WTC11 (cell line): ENCODE results near the gene HLA-DRB5. TPM values are rescaled to one million over a fixed set of nuclear protein-coding genes. Genes with fewer than 3 reads are reported as not detected.

Experiments used
- ATAC-seq: fragments of 200-7000 bp; cut with Tn5 transposase; 2 replicates; pipeline ENCODE4 v1.10.0; 2021; ENCODE audit warnings: mild to moderate bottlenecking, moderate library complexity
- Bru-seq: library from RNA; stranded (reverse); fragments of 400-500 nt; gene quantifications from one replicate; lab custom pipeline; 2021; lab: Mats Ljungman, UMichigan
- CTCF ChIA-PET: fragments of 300-600 bp; sonication (Branson Sonifier 250); formaldehyde crosslinking; loops from one replicate; lab custom pipeline; 2021; ENCODE audit warnings: antibody characterized with exemption; lab: Charles Lee
- POLR2A ChIA-PET: fragments of 350-600 bp; sonication (Branson Sonifier 250); formaldehyde crosslinking; loops from one replicate; lab custom pipeline; 2021; ENCODE audit warnings: antibody characterized with exemption; lab: Charles Lee
- DNase-seq: peaks from one replicate; pipeline ENCODE4 v3.0.0; 2021; ENCODE audit warnings: low spot score
- H3K27ac Mint-ChIP-seq: 2 replicates; pipeline ENCODE4 v1.8.0; 2021; ENCODE audit warnings: mixed read lengths
- H3K27me3 Mint-ChIP-seq: 2 replicates; pipeline ENCODE4 v1.8.0; 2021; ENCODE audit warnings: low read depth, mild to moderate bottlenecking, moderate library complexity, mixed read lengths
- H3K36me3 Mint-ChIP-seq: 2 replicates; pipeline ENCODE4 v1.8.0; 2021; ENCODE audit warnings: mixed read lengths
- H3K4me1 Mint-ChIP-seq: 2 replicates; pipeline ENCODE4 v1.8.0; 2022; ENCODE audit warnings: mixed read lengths
- H3K4me3 Mint-ChIP-seq: 2 replicates; pipeline ENCODE4 v1.8.0; 2021; ENCODE audit warnings: mild to moderate bottlenecking, moderate library complexity, mixed read lengths
- H3K9me3 Mint-ChIP-seq: 2 replicates; pipeline ENCODE4 v1.8.0; 2021; ENCODE audit warnings: mixed read lengths
- CDX4 ChIP-seq: fragments of 250-450 bp; sonication (Bioruptor Pico); IDR thresholded peaks from 2 replicates; pipeline ENCODE4 v1.9.0; 2021; ENCODE audit warnings: moderate library complexity, mild to moderate bottlenecking, inconsistent platforms, borderline replicate concordance
- CREB1 ChIP-seq: sonication (generic); formaldehyde crosslinking; IDR thresholded peaks from 2 replicates; pipeline ENCODE4 v1.8.0; 2023; ENCODE audit warnings: mild to moderate bottlenecking, missing genetic modification reagents
- E2F5 ChIP-seq: sonication (generic); formaldehyde crosslinking; IDR thresholded peaks from 2 replicates; pipeline ENCODE4 v1.8.1; 2022; ENCODE audit warnings: mild to moderate bottlenecking, moderate library complexity, missing genetic modification reagents
- ERG ChIP-seq: fragments of 250-450 bp; sonication (Bioruptor Pico); IDR thresholded peaks from 2 replicates; pipeline ENCODE4 v1.8.0; 2021; ENCODE audit warnings: mild to moderate bottlenecking
- IRF2 ChIP-seq: sonication (generic); formaldehyde crosslinking; IDR thresholded peaks from 2 replicates; pipeline ENCODE4 v1.8.0; 2022; ENCODE audit warnings: low read depth, missing genetic modification reagents, borderline replicate concordance
- JAZF1 ChIP-seq: fragments of 250-450 bp; sonication (Bioruptor Pico); IDR thresholded peaks from 2 replicates; pipeline ENCODE4 v1.9.0; 2021; ENCODE audit warnings: moderate library complexity, mild to moderate bottlenecking, inconsistent platforms
- MAX ChIP-seq: sonication (generic); formaldehyde crosslinking; IDR thresholded peaks from 2 replicates; pipeline ENCODE4 v1.8.0; 2022; ENCODE audit warnings: mild to moderate bottlenecking, missing genetic modification reagents
- MXD4 ChIP-seq: fragments of 250-450 bp; sonication (Bioruptor Pico); IDR thresholded peaks from 2 replicates; pipeline ENCODE4 v1.8.0; 2021; ENCODE audit warnings: mild to moderate bottlenecking, moderate library complexity, borderline replicate concordance
- NFYB ChIP-seq: sonication (generic); formaldehyde crosslinking; conservative IDR thresholded peaks from 2 replicates; pipeline ENCODE4 v1.8.0; 2022; ENCODE audit warnings: low read depth, missing genetic modification reagents
- PRRX2 ChIP-seq: fragments of 250-450 bp; sonication (Bioruptor Pico); IDR thresholded peaks from 2 replicates; pipeline ENCODE4 v1.8.0; 2021; ENCODE audit warnings: mild to moderate bottlenecking
- TP53 ChIP-seq: sonication (generic); formaldehyde crosslinking; IDR thresholded peaks from 2 replicates; pipeline ENCODE4 v1.8.1; 2023; ENCODE audit warnings: mild to moderate bottlenecking, missing genetic modification reagents
- ZNF219 ChIP-seq: sonication (generic); formaldehyde crosslinking; IDR thresholded peaks from 2 replicates; pipeline ENCODE4 v1.8.0; 2023; ENCODE audit warnings: missing genetic modification reagents, mild to moderate bottlenecking, borderline replicate concordance
- ZNF263 ChIP-seq: sonication (generic); formaldehyde crosslinking; IDR thresholded peaks from 2 replicates; pipeline ENCODE4 v1.8.1; 2022; ENCODE audit warnings: low read depth, mild to moderate bottlenecking, moderate library complexity, missing genetic modification reagents
- long read RNA-seq, 3 experiments: library from RNA in 1 of 3; library from capped mRNA in 1 of 3; library from polyadenylated mRNA in 1 of 3; unstranded in 2 of 3; stranded (forward) in 1 of 3; transcript quantifications; one replicate each; pipeline ENCODE4 v2.0.0, GENCODE V29; 2021
- total RNA-seq: library from RNA; stranded (reverse); gene quantifications from 3 replicates; pipeline ENCODE4 v1.2.3, GENCODE V29; 2021
- TF ChIP-seq, protein P1 (sequence below): fragments of 250-450 bp; sonication (Bioruptor Pico); conservative IDR thresholded peaks from 2 replicates; pipeline ENCODE4 v1.9.0; 2021; ENCODE audit warnings: mild to moderate bottlenecking
- TF ChIP-seq, protein P2 (sequence below): sonication (generic); formaldehyde crosslinking; conservative IDR thresholded peaks from 2 replicates; pipeline ENCODE4 v1.8.1; 2022; ENCODE audit warnings: mild to moderate bottlenecking, missing genetic modification reagents
- TF ChIP-seq, protein P3 (sequence below): sonication (generic); formaldehyde crosslinking; IDR thresholded peaks from 2 replicates; pipeline ENCODE4 v1.8.1; 2023; ENCODE audit warnings: mild to moderate bottlenecking, missing genetic modification reagents, moderate library complexity
- TF ChIP-seq, protein P4 (sequence below): sonication (generic); formaldehyde crosslinking; IDR thresholded peaks from 2 replicates; pipeline ENCODE4 v1.8.0; 2023; ENCODE audit warnings: mild to moderate bottlenecking, missing genetic modification reagents

HLA-DRB5 gene
- total RNA-seq (0.30 TPM in 1 of 3 replicates, not detected in the others), Bru-seq, nascent RNA (percentile 2 among the genes with signal in this experiment)
- long read RNA-seq, experiment 1: 0 reads
- long read RNA-seq, experiment 2: 0 reads
- long read RNA-seq, experiment 3: 0 reads

DNA sequence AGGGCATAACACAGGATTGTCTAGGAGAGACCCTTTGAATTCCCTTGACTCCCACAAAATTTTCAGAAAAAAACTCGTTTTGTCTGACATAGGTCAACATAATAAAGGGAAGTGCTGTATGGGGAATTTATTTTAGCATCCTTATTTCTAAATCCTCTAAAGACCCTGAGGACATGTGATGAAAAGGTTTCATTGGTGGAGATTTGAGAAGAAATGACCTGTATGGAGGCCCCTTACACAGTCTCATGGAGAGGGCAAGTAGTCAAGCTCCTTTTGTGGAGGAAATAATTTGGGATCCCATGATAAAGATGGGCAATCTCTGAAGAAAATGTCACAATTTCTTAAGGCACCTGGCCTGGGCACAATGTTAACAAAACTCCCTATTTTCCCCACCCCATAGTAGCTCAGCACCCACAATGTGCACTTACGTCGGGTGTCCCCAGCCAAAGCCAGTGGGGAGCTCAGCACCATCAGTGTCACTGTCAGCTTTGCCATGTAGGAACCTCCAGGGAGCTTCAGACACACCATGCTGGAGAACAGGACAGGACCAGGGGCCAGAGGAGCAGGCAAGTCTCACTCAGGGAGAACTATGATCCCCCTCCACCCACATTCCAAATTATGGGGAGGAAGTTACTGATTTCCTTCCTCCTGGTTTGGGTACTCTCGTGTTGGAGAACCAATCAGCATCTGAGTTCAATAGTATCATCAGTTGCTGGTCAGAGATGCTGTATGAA lies at the start of gene HLA-DRB5:
TSS of gene HLA-DRB5 (minus strand) at position 591 of the 734 bp plus-strand sequence. CDS start at position 528, 63 bp downstream.
- Mint-ChIP-seq H3K36me3 (no peaks in the 10 kb centered on the region), H3K27ac (no peak within 1 kb of the TSS), H3K4me3 (no peak within 1 kb of the TSS), H3K27me3 (peaks cover 30% of the 10 kb centered on the region), H3K4me1 (no peaks in the 10 kb centered on the region), H3K9me3 (peaks cover 3% of the 10 kb centered on the region; the same call in 1 of the 2 replicates)
- ChIA-PET CTCF (no interaction called here), POLR2A (no interaction called here)
- no peak for DNase-seq
- peak; percentile 76 for ATAC-seq
- TF ChIP-seq PRRX2 (CRISPR knock-in tag): no peak
- no peak for TF ChIP-seq ZNF219 (CRISPR knock-in tag)
- TF ChIP-seq, protein P1, sequence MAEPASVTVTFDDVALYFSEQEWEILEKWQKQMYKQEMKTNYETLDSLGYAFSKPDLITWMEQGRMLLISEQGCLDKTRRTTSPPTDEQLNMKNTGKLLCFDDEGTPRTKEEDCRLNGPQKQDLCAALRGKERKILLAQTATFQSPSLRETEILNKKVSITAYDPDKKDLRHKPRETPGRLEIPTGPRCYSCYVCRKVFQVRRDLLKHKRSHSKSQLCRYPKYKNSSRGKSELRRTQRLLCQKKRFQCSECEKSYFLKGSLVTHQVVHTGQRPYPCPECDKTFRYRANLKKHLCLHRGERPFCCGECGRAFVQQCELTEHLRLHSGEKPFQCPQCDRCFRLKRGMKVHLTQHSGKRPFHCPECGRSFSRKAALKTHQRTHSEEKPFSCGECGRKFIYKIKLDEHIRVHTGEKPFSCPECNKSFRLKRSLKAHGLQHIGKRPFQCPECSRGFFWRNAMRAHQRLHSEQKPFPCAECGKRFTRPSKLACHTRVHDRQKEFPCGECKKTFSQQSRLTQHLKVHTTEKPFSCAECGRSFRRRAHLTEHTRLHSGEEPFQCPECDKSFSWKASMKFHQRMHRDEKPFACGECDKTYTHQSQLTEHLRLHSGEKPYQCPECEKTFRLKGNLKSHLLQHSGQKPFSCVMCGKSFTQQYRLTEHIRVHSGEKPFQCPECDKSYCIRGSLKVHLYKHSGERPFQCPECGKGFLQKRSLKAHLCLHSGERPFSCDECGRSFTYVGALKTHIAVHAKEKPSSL (CRISPR knock-in tag): no peak
- no peak for TF ChIP-seq CDX4
- TF ChIP-seq MAX (CRISPR knock-in tag): no peak
- TF ChIP-seq ERG (CRISPR knock-in tag): no peak
- TF ChIP-seq, protein P2, sequence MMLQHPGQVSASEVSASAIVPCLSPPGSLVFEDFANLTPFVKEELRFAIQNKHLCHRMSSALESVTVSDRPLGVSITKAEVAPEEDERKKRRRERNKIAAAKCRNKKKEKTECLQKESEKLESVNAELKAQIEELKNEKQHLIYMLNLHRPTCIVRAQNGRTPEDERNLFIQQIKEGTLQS (CRISPR knock-in tag): no peak
- no peak for TF ChIP-seq NFYB (CRISPR knock-in tag)
- TF ChIP-seq MXD4 (CRISPR knock-in tag): no peak
- no peak for TF ChIP-seq CREB1 (CRISPR knock-in tag)
- TF ChIP-seq IRF2: no peak
- TF ChIP-seq E2F5 (CRISPR knock-in tag): no peak
- TF ChIP-seq, protein P3, sequence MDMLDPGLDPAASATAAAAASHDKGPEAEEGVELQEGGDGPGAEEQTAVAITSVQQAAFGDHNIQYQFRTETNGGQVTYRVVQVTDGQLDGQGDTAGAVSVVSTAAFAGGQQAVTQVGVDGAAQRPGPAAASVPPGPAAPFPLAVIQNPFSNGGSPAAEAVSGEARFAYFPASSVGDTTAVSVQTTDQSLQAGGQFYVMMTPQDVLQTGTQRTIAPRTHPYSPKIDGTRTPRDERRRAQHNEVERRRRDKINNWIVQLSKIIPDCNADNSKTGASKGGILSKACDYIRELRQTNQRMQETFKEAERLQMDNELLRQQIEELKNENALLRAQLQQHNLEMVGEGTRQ (CRISPR knock-in tag): no peak
- TF ChIP-seq ZNF263 (CRISPR knock-in tag): no peak
- no peak for TF ChIP-seq JAZF1
- TF ChIP-seq, protein P4, sequence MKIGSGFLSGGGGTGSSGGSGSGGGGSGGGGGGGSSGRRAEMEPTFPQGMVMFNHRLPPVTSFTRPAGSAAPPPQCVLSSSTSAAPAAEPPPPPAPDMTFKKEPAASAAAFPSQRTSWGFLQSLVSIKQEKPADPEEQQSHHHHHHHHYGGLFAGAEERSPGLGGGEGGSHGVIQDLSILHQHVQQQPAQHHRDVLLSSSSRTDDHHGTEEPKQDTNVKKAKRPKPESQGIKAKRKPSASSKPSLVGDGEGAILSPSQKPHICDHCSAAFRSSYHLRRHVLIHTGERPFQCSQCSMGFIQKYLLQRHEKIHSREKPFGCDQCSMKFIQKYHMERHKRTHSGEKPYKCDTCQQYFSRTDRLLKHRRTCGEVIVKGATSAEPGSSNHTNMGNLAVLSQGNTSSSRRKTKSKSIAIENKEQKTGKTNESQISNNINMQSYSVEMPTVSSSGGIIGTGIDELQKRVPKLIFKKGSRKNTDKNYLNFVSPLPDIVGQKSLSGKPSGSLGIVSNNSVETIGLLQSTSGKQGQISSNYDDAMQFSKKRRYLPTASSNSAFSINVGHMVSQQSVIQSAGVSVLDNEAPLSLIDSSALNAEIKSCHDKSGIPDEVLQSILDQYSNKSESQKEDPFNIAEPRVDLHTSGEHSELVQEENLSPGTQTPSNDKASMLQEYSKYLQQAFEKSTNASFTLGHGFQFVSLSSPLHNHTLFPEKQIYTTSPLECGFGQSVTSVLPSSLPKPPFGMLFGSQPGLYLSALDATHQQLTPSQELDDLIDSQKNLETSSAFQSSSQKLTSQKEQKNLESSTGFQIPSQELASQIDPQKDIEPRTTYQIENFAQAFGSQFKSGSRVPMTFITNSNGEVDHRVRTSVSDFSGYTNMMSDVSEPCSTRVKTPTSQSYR: no peak
- no peak for TF ChIP-seq TP53 (CRISPR knock-in tag)
